Skin epidermis (tissue), 12 donors: Measurements from ENCODE around the gene SLC44A5.
"Not testable (repeated sequence)": the region's sequence is repeated elsewhere in the genome, so short reads cannot be mapped to it uniquely, and the experiment has no call there.

ENCODE experiments used
- H3K27ac ChIP-seq, 21 experiments: fragments of 200-600 bp; sonication (generic) in 11 of 21; one replicate each; pipeline ENCODE4 v1.5.0; 2020; ENCODE audit warnings: mild to moderate bottlenecking in 3 of 21, inconsistent platforms in 2 of 21, moderate library complexity in 2 of 21
- H3K4me3 ChIP-seq, 7 experiments: fragments of 200-600 bp; sonication (generic) in 2 of 7; one replicate each; pipeline ENCODE4 v1.5.0; 2020; ENCODE audit warnings: inconsistent platforms in 2 of 7, mild to moderate bottlenecking in 2 of 7, moderate library complexity in 1 of 7

SLC44A5 gene

DNA sequence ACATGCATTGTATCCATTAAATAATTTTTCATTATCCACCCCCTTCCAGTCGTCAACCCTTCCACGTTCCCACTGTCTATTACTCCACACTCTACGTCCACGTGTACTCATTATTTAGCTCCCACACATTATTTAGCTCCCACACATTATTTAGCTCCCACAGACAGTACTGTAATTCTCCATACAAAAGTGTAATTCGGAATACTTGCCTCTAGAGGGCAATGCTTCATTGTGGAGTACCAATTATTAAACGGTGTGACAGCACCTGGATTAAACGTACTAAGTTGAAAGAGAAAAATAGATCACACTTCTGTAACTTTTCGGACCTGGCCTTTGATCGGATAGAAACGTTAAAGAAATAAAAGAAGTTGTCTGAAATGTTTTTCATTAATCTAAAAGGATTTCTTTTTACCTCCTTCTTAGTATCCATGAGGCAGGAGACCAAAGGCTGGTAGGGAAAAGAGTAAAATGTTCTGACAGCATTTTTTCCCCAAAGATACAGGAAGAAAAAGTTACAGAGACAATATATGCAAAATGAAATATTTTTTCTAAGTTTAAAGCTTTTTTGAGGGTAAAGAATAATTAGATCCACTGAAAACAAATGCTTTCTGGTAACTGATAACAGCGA is 377.5 kb downstream of the SLC44A5 start:
- Histone ChIP-seq H3K4me3 (no peak overlapping the region), H3K27ac (no peak overlapping the region)

DNA sequence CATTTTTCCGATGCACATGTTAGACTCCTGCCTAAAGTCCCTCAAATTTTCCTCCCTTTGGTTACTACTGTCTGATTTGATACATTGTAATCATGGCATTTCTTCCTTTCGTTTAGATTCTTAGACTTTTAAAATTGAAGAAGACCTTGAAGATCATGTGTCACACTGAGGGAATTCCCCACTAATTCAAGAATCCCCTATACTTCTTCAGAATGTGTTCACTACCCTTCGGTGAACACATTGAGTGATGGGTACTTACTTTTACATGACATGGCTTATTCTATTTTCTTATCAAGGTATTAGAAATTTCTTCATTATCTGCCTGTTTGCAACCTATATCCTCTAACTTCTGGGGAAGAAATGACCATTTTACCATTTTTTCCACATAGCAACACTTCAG is 390.8 kb downstream of the SLC44A5 start:
- Histone ChIP-seq H3K4me3 (no peak overlapping the region), H3K27ac (no peak overlapping the region)

DNA sequence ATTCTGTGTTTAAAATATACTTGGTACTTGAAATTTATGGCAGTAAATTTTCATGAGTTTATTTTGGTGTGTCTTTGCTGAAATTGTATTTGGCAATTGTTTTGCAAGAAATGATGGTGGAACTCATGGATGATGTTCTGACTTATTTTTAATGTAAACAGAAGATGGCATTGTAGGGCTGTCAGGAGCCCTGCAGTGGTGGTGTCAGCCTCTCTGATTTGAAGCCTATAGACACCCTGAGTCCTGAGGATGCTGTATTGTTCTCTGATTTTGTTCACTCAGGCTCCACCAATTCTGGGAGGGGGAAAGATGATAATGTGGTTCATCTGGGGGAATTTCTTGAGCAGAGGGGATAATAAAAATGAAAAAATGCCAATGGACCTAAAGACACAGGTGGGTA is 396.9 kb downstream of the SLC44A5 start:
- Histone ChIP-seq H3K4me3 (no peak overlapping the region), H3K27ac (no peak overlapping the region)

DNA sequence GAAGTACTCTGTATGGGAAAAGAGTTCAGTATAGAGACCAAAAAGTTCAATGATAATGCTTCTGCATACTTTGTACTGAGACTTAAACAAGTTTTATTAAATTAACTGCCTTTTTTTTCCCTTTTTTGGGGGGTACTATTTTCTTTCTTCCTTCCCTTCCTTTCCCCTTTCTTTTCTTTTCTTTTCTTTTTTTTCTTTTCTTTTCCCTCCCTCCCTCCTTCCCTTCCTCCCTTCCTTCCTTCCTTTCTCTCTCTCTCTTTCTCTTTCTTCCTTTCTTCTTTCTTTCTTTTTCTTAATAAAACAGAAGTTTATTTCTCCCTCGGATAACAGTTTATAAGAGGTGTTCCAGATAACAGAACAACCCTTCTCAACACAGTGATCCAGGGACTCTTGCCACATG is 399.3 kb downstream of the SLC44A5 start:
- H3K27ac ChIP-seq = no peak overlapping the region

DNA sequence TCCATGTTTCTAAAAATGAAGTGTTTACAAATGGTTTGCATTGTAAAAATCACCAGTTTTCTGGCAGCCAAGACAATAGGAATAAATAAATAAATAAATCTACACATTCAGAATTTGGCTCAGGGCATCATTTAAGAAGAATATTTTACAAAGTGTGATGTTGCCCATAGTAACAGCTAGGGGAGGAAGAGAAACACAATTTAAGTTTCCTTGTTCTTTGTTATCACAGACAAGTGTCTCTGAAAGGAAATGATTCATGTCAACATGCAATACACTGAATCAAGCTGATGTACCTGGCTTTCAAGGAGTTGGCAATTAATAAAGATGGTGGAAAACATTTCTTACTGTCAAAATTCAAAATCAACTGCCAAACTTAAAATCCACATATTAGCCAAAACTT is 402.1 kb downstream of the SLC44A5 start:
- Histone ChIP-seq H3K4me3 (no peak overlapping the region), H3K27ac (no peak overlapping the region)

More for the DNA sequence above, 399.3 kb downstream of the SLC44A5 start:
- no peak overlapping the region for H3K4me3 ChIP-seq

DNA sequence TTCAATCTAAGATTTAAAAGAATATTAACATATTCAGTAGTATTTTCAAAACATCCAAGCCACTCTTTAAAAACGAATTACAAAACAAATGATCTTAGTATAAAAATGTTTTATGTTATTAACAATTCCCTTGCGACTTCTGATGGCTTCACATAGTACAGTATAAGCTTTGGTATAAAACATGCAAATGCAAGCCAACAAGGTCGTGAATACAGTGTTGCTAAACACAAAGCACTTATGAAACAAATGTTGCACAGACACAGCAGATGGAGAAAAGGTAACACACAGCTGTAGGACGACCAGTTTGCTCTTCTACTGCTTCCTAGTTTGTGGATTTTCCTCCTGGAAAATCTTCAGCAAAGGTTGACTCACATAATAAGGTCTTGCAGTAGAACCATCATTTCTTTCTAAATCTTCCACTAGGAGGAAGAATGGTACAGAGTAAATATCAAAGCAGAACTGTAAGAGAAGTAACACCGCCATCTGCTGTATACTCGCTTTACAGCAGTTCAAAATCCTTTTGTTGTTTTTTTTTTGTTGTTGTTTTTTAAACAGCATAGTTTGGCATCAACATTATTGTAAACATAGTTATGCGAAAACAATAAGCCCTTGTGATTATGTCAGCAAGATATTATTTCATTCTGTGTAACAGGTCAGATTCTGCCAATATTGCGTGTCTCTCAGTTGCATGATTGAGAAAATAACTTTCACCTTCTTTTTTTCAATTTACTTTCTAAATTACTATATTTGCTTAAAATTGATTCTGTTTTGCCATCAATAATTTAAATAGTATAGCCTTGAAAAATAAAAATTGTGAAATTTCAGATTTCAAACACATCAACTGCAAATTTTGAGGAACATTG is 407.3 kb downstream of the SLC44A5 start:
- Histone ChIP-seq H3K27ac (no peak overlapping the region), H3K4me3 (no peak overlapping the region)

DNA sequence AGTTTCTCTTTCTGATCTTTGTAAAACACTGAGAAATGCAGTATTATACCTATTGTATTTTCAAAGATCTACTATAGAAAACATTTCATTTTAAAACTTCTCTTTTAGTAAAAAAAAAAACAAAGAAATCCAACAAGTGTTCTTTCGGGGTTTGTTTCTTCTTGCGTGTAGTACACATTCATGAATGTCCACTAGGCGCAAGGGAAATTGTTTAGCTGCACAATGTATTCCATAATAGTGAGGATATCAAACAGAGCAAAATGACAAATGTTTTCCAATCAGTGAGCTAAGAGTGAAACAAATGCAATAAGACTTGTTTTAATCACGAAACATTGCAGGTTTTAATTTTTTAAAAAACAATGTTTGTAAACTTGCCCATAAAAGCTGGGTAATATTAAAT is 408.2 kb downstream of the SLC44A5 start:
- no peak overlapping the region for H3K4me3 ChIP-seq
- H3K27ac ChIP-seq = no peak overlapping the region

DNA sequence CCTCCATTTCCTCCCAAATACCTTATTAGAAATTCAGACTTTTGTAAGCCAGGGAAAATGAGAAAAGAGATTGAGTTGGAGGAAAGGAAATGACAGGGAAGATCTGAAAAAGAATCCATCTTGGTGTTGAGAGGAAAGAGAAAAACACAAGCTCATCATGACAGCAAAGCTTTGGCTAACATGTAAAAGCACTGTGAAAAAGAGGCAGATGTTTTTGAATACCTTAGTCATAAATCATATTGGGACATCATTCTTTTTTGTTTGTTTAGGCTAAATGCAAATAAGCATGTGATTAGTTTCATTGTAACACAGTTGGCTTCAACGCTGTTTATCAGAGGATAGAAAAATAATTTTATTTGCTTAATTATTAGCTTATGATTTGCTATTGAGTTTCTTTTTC is 412.2 kb downstream of the SLC44A5 start:
- Histone ChIP-seq H3K4me3 (no peak overlapping the region), H3K27ac (no peak overlapping the region)

DNA sequence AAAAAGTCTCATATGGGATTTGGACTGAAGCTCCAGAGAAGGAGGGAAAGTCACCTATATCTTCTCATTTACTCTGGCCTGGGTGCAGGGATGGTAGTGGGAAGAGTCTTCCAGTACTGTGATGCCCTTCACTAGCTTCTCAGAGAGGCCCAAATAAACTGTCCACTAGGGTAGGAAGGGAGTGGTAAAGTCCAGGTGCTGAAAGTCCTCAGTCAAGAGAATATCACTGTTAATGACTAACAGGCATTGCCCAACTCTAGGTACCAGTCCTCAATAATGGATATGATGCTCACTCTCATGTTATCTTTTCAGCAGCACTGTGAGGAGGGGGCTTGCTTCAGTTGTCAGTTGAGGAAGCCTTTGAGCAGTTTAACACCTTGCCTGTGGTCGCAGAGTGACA is 412.8 kb downstream of the SLC44A5 start:
- no peak overlapping the region for H3K4me3 ChIP-seq
- H3K27ac ChIP-seq = no peak overlapping the region

DNA sequence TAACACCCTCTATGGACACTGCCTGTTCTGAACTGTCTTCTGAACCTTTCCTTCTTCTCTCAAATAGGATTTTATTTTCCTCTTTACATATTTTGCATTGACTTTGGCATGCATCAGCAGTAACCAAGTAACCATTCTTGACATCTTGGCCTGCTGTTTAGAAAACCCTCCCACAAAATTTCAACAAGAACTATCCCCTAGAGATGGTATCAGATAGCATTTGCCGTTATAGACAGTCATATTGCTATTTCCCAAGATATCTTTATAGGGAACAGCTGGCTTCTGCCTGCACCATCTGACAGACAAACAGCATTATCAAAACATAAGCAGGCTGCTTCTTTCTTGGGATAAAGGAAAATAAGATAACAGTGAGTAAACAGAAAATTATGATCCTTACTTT is 422.0 kb downstream of the SLC44A5 start:
- Histone ChIP-seq H3K27ac (no peak overlapping the region), H3K4me3 (no peak overlapping the region)

DNA sequence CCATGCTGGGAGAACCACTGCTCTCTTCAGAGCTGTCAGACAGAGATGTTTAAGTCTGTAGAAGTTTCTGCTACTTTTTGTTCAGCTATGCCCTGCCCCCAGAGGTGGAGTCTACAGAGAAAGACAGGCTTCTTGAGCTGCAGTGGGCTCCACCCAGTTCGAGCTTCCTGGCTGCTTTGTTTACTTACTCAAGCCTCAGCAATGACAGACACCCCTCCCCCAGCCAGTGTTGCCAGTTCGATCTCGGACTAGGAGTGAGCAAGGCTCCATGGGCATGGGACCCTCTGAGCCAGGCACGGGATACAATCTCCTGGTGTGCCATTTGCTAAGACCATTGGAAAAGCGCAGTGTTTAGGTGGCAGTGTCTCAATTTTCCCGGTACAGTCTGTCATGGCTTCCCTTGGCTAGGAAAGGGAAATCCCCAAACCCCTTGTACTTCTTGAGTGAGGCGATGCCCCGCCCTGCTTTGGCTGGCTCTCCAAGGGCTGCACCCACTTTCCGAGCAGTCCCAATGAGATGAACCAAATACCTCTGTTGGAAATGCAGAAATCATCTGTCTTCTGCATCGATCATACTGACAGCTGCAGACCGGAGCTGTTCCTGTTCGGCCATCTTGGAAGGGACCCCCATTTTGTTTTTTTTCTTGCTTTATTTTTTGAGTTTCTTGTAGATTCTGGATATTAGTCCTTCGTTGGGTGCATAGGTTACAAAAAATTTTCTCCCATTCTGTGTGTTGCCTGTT is 429.5 kb downstream of the SLC44A5 start:
- H3K4me3 ChIP-seq, H3K27ac ChIP-seq: not testable (repeated sequence)

DNA sequence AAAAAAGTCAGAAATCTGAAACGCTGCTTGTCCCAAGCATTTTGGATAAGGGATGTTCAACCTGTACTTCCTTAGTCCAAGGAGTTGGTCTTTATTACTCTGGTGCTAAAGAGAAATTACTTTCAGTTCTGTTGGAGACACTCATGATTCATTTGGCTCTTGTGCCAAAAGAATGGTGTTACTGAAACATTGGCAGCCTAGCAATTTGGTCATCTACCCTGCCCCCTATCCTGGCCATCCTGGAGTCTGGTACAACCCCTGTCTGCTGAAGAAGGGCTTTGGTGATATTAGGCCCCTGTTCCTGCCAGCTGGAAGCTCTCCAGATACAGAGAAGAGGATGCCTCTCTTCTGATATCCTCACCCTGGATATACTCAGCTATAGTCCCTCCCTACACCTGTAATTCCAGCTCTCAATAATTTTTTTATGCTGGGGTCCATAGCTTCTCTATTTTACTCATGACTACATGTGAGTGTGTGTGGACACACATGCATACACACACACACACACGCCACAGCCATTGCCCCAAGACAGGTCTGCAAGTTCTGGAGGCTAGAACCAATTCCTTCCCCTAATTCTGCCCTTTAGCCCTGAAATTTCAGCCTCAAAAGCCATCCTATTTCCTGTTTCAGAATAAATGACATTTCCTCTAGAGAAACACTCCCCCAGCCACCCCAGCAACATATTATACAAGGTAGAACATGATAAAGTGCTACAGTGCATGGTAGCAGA is 436.7 kb downstream of the SLC44A5 start:
- no peak overlapping the region for H3K4me3 ChIP-seq
- no peak overlapping the region for H3K27ac ChIP-seq

DNA sequence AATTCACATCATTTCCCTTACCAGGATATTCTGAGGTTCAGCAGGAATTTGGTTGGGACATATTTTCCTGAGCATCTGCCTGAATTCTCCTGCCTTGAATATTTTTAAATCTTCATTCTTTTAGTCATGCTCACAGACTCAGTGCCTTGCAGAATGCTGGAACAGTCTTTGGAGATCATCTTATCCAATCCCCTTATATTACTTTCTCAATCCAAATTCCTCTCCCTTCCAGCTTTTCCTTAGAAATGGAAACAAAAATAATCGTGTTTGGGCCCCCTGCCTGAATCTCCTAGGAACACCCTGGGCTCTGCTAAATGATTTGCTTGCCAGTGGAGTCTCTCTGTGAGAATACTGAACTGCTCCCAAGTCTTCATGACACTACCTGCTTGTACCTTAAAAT is 438.4 kb downstream of the SLC44A5 start:
- H3K4me3 ChIP-seq = no peak overlapping the region
- no peak overlapping the region for H3K27ac ChIP-seq

DNA sequence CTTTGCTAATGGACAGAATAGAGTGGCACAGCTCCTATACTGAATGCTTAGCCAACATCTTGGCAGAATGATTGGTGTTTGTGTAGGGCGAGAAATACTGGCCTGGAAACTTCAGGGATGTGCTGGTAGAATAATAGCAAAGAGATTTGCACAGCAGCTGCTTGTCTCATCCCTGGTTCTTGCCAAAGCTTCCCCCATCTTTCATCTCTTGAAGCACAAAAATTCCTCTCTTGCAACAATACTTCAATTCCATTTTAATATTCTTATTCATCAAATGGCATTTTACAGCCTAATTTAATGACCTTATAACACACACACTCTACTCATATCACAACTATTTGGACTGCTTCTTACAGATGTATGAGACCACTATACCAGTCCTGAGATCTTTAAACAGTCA is 439.0 kb downstream of the SLC44A5 start:
- H3K4me3 ChIP-seq = no peak overlapping the region
- no peak overlapping the region for H3K27ac ChIP-seq

DNA sequence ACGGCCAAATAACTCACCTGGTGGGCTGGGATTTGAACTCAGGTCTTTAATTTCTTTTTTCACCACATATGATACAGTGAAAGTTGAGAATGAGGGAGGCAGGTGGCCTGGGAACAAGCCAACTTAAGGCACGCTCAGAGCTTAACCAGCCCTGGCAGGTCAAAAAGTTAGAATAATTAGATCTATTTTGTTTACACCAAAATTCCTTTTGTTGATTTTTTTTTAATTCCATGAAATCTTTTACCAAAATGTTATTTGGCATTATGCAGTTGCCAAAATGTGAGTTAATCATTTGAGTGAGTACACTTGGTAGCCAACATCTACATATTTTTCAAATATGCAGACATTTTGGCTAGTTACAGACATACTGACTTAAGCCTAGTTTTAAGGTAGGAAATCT is 439.9 kb downstream of the SLC44A5 start:
- no peak overlapping the region for H3K4me3 ChIP-seq
- no peak overlapping the region for H3K27ac ChIP-seq

DNA sequence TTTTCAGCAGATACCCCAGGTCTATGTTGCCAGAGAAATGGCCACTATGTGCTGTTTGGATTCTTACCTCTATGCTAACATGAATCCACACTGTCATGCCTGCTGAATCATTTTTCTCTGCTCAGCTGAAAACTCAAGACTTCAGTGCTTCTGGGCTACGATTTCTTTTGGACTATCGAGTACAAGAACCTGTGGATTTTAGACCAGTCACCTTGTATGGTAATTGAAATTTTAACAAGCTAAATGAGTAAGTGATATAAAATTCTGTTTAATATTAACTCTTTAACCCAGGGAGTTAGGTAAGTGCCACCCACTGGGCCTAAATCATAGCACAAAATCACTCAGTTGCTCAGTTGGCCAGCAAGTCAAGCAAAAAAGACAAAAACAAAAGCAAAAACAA is 440.9 kb downstream of the SLC44A5 start:
- Histone ChIP-seq H3K4me3 (no peak overlapping the region), H3K27ac (no peak overlapping the region)

DNA sequence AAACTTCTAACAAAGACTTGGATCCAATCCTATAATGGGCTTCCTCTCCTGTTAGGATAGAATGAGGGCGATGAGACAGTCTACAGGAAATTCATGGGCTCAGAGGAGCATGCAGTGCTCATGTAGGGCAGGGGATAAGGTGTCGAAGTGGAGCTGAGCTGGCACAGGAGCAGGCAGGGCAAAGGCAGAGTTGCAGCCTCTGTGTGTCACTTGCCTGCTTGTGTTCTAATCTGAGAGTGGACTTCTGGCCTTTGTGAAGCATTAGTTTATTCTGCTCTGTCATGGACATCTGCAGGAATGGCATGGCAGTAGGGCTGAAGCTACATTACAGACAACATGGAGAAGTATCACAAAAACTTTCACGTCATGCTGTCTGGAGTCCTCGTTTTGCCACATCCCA is 444.1 kb downstream of the SLC44A5 start:
- Histone ChIP-seq H3K4me3 (no peak overlapping the region), H3K27ac (no peak overlapping the region)

DNA sequence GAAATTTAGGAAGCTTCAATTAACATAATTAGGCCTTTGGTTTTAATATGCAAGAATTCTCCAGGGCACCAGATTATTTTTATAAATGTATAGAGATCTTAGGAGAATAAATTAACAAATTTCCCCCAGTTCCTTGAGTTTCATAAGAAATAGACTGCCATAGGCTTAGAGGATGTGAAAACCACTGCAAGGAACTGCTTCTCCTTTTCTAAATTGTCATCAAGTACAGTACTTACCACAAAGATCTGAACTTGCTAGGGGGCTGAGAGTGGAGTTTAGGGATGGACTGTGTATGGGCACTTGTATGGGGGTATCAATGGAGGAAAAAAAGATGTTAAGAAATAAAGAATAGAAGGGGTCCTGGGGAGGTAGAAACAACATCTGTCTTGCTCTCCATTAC is 445.6 kb downstream of the SLC44A5 start:
- Histone ChIP-seq H3K27ac (no peak overlapping the region), H3K4me3 (no peak overlapping the region)

DNA sequence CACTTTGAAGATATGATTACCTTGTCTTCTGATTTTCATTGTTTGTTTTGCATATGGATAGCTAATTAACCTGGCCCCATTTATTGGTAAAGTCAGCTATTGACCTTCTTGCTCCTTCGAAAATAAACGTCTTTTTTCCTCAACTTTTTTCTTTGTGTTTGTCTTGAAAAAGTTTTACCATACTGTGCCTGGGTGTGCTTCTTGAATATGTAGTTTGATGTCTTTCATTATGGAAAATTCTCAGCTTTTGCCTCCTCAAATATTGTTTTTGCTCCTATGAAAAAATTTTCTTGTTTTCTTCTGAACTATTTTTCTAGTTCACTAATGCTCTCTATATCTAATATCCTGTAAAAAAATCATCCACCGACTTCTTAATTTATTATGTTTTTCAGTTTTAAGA is 451.8 kb downstream of the SLC44A5 start:
- H3K4me3 ChIP-seq = no peak overlapping the region

More for the DNA sequence above, 451.8 kb downstream of the SLC44A5 start:
- H3K27ac ChIP-seq = no peak overlapping the region
